ENCODE results near the gene PGM3. TPM values are rescaled to one million over a fixed set of nuclear protein-coding genes. Genes with fewer than 3 reads are reported as not detected.

The PGM3 gene
- polyA plus RNA-seq, 1 of the 3 experiments (the other 2 are of a cell fraction): 24.2 TPM

DNA sequence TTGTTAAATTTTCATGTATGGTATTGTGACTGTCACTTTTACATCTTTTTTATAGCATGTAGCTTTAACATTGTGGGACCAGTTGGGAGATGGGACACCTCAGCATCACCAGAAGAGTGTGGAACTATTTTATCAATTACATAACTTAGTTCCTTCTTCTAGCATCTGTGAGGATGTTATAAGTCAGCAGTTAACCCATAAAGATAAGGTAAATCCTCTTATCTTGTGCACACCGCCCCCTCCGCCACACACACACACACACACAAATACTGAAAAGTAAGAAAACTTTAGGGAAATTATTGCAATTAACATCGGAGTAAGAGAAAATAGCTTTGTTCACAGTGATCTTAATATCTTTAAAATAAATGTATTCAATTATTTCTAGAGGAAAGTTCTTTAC lies 60.9 kb downstream of the PGM3 start:
- DNase-seq: no peak
- Histone ChIP-seq H3K27ac (ENCODE audit: low read depth in 2 of 2, low read length in 1 of 2) (no peak overlapping the region), H3K4me2 (no peak overlapping the region), H2AFZ (ENCODE audit: low read depth) (no peak overlapping the region), H3F3A (replicated peaks; ENCODE audit: insufficient read depth) (no peaks in the 10 kb centered on the region), H3K9me2 (no peaks in the 10 kb centered on the region), H3K27me3 (ENCODE audit: insufficient read depth) (no peaks in the 10 kb centered on the region), H3K36me3 (replicated peaks in 1 of 2; ENCODE audit: control insufficient read depth in 1 of 2, insufficient read depth in 2 of 2, low read length in 1 of 2) (peaks cover 26 to 62% of the 10 kb centered on the region in 2 experiments), H3K9ac (no peak overlapping the region), H4K20me1 (ENCODE audit: insufficient read depth) (no peaks in the 10 kb centered on the region), H3K4me1 (ENCODE audit: control insufficient read depth in 1 of 2, insufficient read depth in 2 of 2, low read depth in 1 of 2, low read length in 1 of 2) (peaks cover 0 to 4% of the 10 kb centered on the region in 2 experiments; a peak in 2 of 4 replicates), H3K79me2 (ENCODE audit: insufficient read depth) (no peaks in the 10 kb centered on the region), H3K4me3 (ENCODE audit: low read depth in 2 of 2, low read length in 1 of 2) (no peak overlapping the region), H3K9me3 (no peaks in the 10 kb centered on the region)
- WGBS (ENCODE audit: low lambda C conversion rate): over 99% methylated on average over 3 of the region's 3 CpGs
- TF ChIP-seq RFX5 (IDR thresholded peaks at IDR 0.05; ENCODE audit: low read length) (no peak), RCOR1 (IDR thresholded peaks at IDR 0.05; ENCODE audit: low read length) (no peak), YY1 (IDR thresholded peaks at IDR 0.05; ENCODE audit: low read depth) (no peak)
- TF ChIP-seq, protein P1, sequence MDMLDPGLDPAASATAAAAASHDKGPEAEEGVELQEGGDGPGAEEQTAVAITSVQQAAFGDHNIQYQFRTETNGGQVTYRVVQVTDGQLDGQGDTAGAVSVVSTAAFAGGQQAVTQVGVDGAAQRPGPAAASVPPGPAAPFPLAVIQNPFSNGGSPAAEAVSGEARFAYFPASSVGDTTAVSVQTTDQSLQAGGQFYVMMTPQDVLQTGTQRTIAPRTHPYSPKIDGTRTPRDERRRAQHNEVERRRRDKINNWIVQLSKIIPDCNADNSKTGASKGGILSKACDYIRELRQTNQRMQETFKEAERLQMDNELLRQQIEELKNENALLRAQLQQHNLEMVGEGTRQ (IDR thresholded peaks at IDR 0.05; ENCODE audit: borderline replicate concordance, low read depth, low read length): no peak
- TF ChIP-seq, protein P2, sequence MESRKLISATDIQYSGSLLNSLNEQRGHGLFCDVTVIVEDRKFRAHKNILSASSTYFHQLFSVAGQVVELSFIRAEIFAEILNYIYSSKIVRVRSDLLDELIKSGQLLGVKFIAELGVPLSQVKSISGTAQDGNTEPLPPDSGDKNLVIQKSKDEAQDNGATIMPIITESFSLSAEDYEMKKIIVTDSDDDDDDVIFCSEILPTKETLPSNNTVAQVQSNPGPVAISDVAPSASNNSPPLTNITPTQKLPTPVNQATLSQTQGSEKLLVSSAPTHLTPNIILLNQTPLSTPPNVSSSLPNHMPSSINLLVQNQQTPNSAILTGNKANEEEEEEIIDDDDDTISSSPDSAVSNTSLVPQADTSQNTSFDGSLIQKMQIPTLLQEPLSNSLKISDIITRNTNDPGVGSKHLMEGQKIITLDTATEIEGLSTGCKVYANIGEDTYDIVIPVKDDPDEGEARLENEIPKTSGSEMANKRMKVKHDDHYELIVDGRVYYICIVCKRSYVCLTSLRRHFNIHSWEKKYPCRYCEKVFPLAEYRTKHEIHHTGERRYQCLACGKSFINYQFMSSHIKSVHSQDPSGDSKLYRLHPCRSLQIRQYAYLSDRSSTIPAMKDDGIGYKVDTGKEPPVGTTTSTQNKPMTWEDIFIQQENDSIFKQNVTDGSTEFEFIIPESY (IDR thresholded peaks at IDR 0.05; ENCODE audit: borderline replicate concordance, low read depth): no peak
- TF ChIP-seq, protein P3, sequence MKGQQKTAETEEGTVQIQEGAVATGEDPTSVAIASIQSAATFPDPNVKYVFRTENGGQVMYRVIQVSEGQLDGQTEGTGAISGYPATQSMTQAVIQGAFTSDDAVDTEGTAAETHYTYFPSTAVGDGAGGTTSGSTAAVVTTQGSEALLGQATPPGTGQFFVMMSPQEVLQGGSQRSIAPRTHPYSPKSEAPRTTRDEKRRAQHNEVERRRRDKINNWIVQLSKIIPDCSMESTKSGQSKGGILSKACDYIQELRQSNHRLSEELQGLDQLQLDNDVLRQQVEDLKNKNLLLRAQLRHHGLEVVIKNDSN (IDR thresholded peaks at IDR 0.05; ENCODE audit: borderline replicate concordance, low read depth): no peak
- ChIA-PET CTCF (interaction anchor here (0.6 kb wide), 1 partner anchor 246 kb away, joined by 4 read pairs; no protein-coding TSS in a partner anchor), POLR2A (no interaction called here)

DNA sequence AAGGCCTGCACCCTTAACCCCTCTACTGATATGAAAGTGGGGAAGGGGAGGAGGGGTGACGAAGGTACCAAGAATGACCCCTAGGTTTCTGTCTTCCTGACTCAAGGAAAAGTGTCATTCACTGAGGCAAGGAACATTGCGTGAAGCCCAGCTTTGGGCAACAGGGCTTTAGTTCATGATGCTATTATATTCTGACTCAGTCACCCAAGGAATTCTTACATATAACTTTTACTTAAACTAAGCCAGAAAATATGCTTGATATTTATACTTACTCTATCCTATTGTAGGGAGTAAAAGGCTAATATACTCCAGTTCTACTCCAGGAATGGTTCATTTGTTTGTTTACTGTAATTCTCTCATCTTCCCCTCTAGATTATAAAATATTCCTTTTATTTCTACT lies 65.1 kb downstream of the PGM3 start:
- Histone ChIP-seq H3K36me3 (replicated peaks in 1 of 2; ENCODE audit: control insufficient read depth in 1 of 2, insufficient read depth in 2 of 2, low read length in 1 of 2) (peaks cover 38 to 56% of the 10 kb centered on the region in 2 experiments), H3K4me2 (no peak overlapping the region), H3K27ac (ENCODE audit: low read depth in 2 of 2, low read length in 1 of 2) (no peak overlapping the region; a peak in 1 of 4 replicates), H3K27me3 (ENCODE audit: insufficient read depth) (no peaks in the 10 kb centered on the region), H4K20me1 (ENCODE audit: insufficient read depth) (no peaks in the 10 kb centered on the region), H3K9me2 (no peaks in the 10 kb centered on the region), H3K9me3 (no peaks in the 10 kb centered on the region), H3K9ac (no peak overlapping the region), H2AFZ (ENCODE audit: low read depth) (no peak overlapping the region), H3K4me1 (ENCODE audit: control insufficient read depth in 1 of 2, insufficient read depth in 2 of 2, low read depth in 1 of 2, low read length in 1 of 2) (peaks cover 0 to 13% of the 10 kb centered on the region in 2 experiments; a peak in 2 of 4 replicates), H3K4me3 (ENCODE audit: low read depth in 2 of 2, low read length in 1 of 2) (no peak overlapping the region), H3K79me2 (ENCODE audit: insufficient read depth) (no peaks in the 10 kb centered on the region), H3F3A (replicated peaks; ENCODE audit: insufficient read depth) (no peaks in the 10 kb centered on the region)
- POLR2A ChIA-PET: no interaction called here
- 85% methylated on average over 2 of the region's 2 CpGs for WGBS (ENCODE audit: low lambda C conversion rate)
- no peak for DNase-seq
- CTCF ChIA-PET: interaction anchor here (1.7 kb wide), 1 partner anchor 62 kb away, joined by 6 read pairs; the partner anchor contains the start of gene UBE3D
- TF ChIP-seq, protein P4, sequence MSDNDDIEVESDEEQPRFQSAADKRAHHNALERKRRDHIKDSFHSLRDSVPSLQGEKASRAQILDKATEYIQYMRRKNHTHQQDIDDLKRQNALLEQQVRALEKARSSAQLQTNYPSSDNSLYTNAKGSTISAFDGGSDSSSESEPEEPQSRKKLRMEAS (IDR thresholded peaks at IDR 0.05; ENCODE audit: low read depth): no peak
- TF ChIP-seq MXI1 (IDR thresholded peaks at IDR 0.05; ENCODE audit: low read depth, low read length) (no peak), RCOR1 (IDR thresholded peaks at IDR 0.05; ENCODE audit: low read length) (no peak), ELF1 (IDR thresholded peaks at IDR 0.05) (no peak), GATA2 (CRISPR knock-in tag; IDR thresholded peaks at IDR 0.05) (no peak), NRF1 (IDR thresholded peaks at IDR 0.05; ENCODE audit: low read depth, low read length) (no peak), NFIC (IDR thresholded peaks at IDR 0.05; ENCODE audit: borderline replicate concordance) (no peak)
- TF ChIP-seq, protein P5, sequence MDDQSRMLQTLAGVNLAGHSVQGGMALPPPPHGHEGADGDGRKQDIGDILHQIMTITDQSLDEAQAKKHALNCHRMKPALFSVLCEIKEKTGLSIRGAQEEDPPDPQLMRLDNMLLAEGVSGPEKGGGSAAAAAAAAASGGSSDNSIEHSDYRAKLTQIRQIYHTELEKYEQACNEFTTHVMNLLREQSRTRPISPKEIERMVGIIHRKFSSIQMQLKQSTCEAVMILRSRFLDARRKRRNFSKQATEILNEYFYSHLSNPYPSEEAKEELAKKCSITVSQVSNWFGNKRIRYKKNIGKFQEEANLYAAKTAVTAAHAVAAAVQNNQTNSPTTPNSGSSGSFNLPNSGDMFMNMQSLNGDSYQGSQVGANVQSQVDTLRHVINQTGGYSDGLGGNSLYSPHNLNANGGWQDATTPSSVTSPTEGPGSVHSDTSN (IDR thresholded peaks at IDR 0.05): no peak
- TF ChIP-seq, protein P2 (IDR thresholded peaks at IDR 0.05; ENCODE audit: borderline replicate concordance, low read depth): no peak
- TF ChIP-seq, protein P6, sequence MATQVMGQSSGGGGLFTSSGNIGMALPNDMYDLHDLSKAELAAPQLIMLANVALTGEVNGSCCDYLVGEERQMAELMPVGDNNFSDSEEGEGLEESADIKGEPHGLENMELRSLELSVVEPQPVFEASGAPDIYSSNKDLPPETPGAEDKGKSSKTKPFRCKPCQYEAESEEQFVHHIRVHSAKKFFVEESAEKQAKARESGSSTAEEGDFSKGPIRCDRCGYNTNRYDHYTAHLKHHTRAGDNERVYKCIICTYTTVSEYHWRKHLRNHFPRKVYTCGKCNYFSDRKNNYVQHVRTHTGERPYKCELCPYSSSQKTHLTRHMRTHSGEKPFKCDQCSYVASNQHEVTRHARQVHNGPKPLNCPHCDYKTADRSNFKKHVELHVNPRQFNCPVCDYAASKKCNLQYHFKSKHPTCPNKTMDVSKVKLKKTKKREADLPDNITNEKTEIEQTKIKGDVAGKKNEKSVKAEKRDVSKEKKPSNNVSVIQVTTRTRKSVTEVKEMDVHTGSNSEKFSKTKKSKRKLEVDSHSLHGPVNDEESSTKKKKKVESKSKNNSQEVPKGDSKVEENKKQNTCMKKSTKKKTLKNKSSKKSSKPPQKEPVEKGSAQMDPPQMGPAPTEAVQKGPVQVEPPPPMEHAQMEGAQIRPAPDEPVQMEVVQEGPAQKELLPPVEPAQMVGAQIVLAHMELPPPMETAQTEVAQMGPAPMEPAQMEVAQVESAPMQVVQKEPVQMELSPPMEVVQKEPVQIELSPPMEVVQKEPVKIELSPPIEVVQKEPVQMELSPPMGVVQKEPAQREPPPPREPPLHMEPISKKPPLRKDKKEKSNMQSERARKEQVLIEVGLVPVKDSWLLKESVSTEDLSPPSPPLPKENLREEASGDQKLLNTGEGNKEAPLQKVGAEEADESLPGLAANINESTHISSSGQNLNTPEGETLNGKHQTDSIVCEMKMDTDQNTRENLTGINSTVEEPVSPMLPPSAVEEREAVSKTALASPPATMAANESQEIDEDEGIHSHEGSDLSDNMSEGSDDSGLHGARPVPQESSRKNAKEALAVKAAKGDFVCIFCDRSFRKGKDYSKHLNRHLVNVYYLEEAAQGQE (IDR thresholded peaks at IDR 0.05; ENCODE audit: low read depth, low read length): no peak
- TF ChIP-seq, protein P1 (IDR thresholded peaks at IDR 0.05; ENCODE audit: borderline replicate concordance, low read depth, low read length): no peak
